GM12864 (cell line): ENCODE data around the gene EIPR1.

Experiments used
- DNase-seq: peaks from one replicate; pipeline ENCODE4 v3.0.0-alpha.2; 2011; ENCODE audit warnings: low read depth
- H3K4me3 ChIP-seq: 2 replicates; pipeline ENCODE4 v1.5.1; 2011; ENCODE audit warnings: mild to moderate bottlenecking, low read depth, low read length, control low read depth
- CTCF ChIP-seq: IDR thresholded peaks from 2 replicates; pipeline ENCODE4 v1.5.1; 2011; ENCODE audit warnings: low read depth, mild to moderate bottlenecking, moderate library complexity, low read length, control low read depth, inconsistent platforms; ENCODE audit errors: missing control alignments

Gene EIPR1

GRCh38 chr2:3246406-3246805 is 131.2 kb downstream of the EIPR1 start:
- no peak overlapping the region for H3K4me3 ChIP-seq
- TF ChIP-seq CTCF = no peak
- no peak for DNase-seq

- no peak for TF ChIP-seq CTCF
- H3K4me3 ChIP-seq = no peak overlapping the region
- DNase-seq = no peak
Observed at GRCh38 chr2:3244486-3244885, 133.1 kb downstream of the EIPR1 start.

- DNase-seq = no peak
- no peak for TF ChIP-seq CTCF
- H3K4me3 ChIP-seq = no peak overlapping the region
Observed at GRCh38 chr2:3243804-3244203, 133.8 kb downstream of the EIPR1 start.

- no peak overlapping the region for H3K4me3 ChIP-seq
- no peak for TF ChIP-seq CTCF
- no peak for DNase-seq
Observed at GRCh38 chr2:3242747-3243369, 134.8 kb downstream of the EIPR1 start.

DNA sequence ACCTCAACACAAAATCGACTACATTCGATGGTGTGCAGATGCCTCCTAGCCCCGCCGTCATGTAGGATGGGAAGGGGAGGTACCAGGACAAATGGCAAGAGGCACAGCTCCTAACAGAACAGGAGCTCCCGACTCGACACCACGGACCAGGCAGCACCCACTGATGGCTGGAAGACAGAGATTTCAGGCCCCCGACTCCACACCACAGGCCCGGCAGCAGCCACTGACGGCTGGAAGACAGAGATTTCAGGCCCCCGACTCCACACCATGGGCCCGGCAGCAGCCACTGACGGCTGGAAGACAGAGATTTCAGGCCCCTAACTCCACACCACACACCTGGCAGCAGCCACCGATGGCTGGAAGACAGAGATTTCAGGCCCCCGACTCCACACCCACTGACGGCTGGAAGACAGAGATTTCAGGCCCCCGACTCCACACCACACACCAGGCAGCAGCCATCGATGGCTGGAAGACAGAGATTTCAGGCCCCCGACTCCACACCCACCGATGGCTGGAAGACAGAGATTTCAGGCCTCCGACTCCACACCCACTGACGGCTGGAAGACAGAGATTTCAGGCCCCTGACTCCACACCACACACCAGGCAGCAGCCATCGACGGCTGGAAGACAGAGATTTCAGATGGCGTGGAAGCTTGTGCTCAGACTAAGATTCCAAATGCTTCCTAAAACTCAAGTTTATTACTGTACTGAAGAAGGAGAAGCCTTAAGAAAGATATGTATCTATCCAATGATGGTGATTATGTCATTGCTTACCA is 135.5 kb downstream of the EIPR1 start:
- DNase-seq = no peak
- no peak for TF ChIP-seq CTCF
- no peak overlapping the region for H3K4me3 ChIP-seq

DNA sequence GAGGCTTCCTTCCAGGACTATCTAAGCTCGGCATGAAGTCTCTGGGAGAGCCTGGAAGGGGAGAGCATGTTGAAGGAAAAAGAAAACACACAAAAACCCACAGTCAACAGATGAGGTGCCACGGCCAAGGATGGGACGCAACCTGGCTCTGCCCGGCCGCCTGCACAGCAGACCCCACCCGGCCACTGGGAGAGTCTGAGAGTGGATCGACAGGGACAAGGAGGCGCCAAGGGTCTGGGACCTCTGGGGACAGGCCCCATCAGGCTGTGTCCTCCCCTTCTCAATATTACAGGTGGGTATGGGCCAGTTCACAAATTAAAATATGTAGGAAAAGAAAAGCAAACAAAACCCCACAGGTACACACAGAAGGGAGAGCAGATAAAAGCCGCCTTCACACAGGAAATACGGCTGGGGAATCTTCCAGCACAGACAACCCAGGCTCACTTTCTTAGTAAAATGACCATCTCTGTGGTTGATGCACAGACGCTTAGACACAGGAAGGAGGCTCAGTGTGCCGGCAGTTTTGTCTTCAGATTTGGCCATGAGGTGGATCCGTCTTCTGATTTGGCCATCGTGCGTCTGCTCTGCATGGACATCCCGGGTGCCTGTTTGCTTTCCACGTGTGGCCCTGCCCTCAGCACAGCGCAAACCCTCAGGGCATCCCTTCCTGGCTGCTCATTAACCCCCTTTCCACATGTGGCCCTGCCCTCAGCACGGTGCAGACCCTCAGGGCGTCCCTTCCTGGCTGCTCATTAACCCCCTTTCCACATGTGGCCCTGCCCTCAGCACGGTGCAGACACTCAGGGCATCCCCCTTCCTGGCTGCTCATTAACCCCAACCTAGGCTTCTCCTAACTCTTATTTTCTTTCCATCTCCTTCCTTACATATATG is 138.4 kb downstream of the EIPR1 start:
- TF ChIP-seq CTCF = no peak

More for the DNA sequence above, 138.4 kb downstream of the EIPR1 start:
- no peak overlapping the region for H3K4me3 ChIP-seq
- DNase-seq = no peak
